GM19438 (cell line): Measurements from ENCODE around the gene CDK3.
"Not testable (repeated sequence)": the region's sequence is repeated elsewhere in the genome, so short reads cannot be mapped to it uniquely, and the experiment has no call there.

Experiments used
- ATAC-seq: cut with Tn5 transposase; IDR thresholded peaks from one replicate; pipeline ENCODE4 v1.9.1; 2021; ENCODE audit warnings: low read depth; ENCODE audit not compliant: unreplicated experiment

CDK3 gene

GRCh38 chr17:76036497-76037261 is 36.0 kb downstream of the CDK3 start:
- no peak for ATAC-seq

DNA sequence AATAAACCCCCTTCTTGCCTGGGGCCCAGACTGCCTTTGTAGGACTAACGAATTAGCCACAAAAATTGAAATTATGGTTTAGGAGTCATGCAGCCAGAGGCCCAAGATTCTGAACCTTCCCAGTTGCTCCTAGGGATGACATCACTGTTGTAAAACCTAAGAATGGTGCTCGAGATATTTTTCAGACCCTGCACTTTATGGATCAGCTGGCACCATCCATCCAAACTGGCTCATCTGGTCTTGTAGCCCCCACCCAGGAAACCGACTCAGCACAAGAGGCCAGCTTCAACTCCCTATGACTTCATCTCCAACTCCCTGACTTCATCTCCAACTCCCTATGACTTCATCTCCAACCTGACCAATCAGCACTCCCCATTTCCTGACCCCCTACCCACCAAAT is 37.4 kb downstream of the CDK3 start:
- ATAC-seq: no peak

- ATAC-seq: no peak
Measured at GRCh38 chr17:76039121-76039520, 38.5 kb downstream of the CDK3 start.

DNA sequence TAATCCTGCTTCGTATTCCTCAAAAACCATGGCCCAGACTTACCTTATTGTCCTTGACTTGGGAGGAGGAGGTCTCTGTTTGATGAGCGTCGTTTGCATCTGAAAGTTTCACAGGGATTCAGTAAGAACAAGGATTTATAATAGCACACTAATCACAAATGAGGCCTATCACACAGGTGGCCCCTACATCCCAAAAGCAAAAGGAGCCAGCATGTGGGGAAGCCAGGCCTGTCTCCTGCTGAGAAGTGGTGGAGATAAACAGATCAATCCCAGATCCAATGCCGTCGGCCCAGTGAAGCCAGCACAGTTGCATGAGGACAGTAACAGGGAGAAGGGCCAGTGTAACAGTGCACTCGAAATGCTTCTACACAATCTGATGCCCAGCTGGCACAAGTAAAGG is 39.7 kb downstream of the CDK3 start:
- no peak for ATAC-seq

GRCh38 chr17:76042868-76043267 is 42.2 kb downstream of the CDK3 start:
- ATAC-seq: not testable (repeated sequence)

- not testable (repeated sequence) for ATAC-seq
Measured at GRCh38 chr17:76044475-76045007, 43.9 kb downstream of the CDK3 start.

GRCh38 chr17:76046064-76046463 is 45.4 kb downstream of the CDK3 start:
- ATAC-seq: no peak

- ATAC-seq: no peak
Measured at GRCh38 chr17:76048025-76048605, 47.5 kb downstream of the CDK3 start.

GRCh38 chr17:76048711-76049110 is 48.1 kb downstream of the CDK3 start:
- ATAC-seq: no peak

DNA sequence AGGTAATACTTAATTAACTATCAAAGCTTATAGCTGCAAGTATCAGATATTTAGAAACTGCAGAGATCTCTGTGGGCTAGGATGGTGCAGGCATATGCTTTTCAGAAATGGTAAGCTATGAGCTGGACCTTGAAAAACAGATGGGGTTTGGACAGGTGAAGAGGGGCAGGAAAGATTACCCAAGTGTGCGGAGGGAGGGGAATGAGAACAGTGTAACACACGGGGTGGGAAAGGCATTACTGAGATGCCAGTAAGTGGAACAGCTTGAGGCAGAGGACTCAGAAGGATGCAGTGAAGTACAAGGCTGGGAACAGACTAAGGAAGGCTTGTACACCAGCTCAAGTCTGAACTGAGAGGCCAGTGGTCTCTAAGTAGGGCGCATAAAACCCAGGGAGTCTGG is 48.6 kb downstream of the CDK3 start:
- no peak for ATAC-seq

- no peak for ATAC-seq
Measured at GRCh38 chr17:76049836-76050537, 49.3 kb downstream of the CDK3 start.

- ATAC-seq: no peak
Measured at GRCh38 chr17:76050538-76051467, 50.1 kb downstream of the CDK3 start.

GRCh38 chr17:76051561-76051960 is 50.9 kb downstream of the CDK3 start:
- ATAC-seq: no peak

GRCh38 chr17:76053246-76054111 is 52.8 kb downstream of the CDK3 start:
- no peak for ATAC-seq

GRCh38 chr17:76054112-76054476 is 53.4 kb downstream of the CDK3 start:
- no peak for ATAC-seq
